ENCODE measurements around the gene RAPGEF6. TPM values are rescaled to one million over a fixed set of nuclear protein-coding genes. Genes with fewer than 3 reads are reported as not detected.

RAPGEF6 gene
- total and polyA plus RNA-seq, 8 donors = 18.2 to 23.7 (median 20.1) TPM

DNA sequence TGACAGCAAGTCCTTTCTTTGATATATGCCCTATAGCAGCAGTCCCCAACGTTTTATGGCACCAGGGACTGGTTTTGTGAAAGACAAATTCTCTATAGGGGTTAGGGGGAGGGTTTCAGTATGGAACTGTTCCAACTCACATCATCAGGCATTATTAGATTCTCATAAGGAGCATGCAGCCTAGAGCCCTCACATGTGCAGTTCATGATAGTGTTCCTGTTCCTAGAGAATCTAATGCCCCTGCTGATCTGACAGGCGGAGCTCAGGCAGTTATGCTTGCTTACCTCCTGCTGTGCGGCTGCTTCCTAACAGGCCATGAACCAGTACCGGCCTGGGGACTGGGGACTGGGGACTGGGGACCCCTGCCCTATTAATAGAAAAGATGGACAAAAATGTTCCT lies 2.7 kb upstream of the RAPGEF6 start:
- intact Hi-C loops (cut with DNase I) = no loop called here
- no peak for DNase-seq
- Histone ChIP-seq H3K27ac (no peak overlapping the region), H3K9me3 (no peaks in the 10 kb centered on the region), H3K4me1 (peaks cover 0 to 44% of the 10 kb centered on the region in 2 donors), H3K27me3 (no peaks in the 10 kb centered on the region), H3K36me3 (no peaks in the 10 kb centered on the region), H3K4me3 (no peak overlapping the region)
- TF ChIP-seq CTCF (IDR thresholded peaks at IDR 0.05) = no peak
- ATAC-seq = no peak

DNA sequence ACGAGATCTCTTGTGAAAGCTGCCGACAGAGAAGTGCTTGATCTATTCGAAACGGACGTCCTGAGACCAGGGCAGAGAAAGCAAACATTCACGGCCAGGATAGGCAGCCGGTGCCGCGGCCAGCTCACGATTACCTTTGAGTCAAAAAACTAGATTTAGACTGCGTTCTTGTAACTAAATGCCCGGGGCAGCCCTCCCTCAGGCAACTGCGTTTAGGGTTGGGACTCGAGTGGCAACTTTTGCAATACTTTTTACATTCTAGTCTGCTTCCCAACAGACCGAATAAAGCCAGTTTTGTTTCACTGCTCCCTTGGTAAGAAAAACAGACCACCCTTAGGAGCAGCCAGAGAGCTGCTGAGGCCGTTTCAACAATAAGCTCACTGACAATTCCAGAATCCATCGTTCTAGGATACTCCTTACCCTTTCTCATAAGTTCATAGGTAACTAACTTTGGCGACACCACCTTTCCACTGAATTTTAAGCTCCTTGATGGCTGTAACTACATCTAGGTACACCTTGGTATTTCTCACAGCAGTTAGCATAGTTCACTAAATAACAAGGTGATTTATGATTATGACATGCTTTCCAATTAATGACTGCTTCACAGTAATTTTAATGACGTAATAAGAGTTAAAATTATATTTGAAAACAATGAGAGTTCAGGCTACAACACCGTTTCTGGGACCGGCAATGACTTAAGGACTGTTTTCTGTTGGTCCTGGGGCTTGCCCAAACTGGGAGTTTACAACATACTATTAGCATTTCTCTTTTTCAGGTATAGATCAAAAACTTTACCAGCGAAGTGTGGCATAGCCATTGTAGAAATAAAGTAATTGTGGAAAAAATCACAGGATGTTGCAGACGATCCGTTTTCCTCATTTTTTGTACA lies 899 bp upstream of the RAPGEF6 start:
- intact Hi-C loops (cut with DNase I) = no loop called here
- Histone ChIP-seq H3K36me3 (no peaks in the 10 kb centered on the region), H3K4me1 (peaks cover 0 to 61% of the 10 kb centered on the region in 2 donors), H3K9me3 (no peaks in the 10 kb centered on the region), H3K27ac (peak overlapping the region; percentile 99), H3K27me3 (no peaks in the 10 kb centered on the region), H3K4me3 (peak overlapping the region; percentile 66 to 76)
- peak; percentile 2 for ATAC-seq
- peak in 2 of 4 donors; percentile 42 to 74 for DNase-seq
- TF ChIP-seq CTCF (IDR thresholded peaks at IDR 0.05) = no peak

DNA sequence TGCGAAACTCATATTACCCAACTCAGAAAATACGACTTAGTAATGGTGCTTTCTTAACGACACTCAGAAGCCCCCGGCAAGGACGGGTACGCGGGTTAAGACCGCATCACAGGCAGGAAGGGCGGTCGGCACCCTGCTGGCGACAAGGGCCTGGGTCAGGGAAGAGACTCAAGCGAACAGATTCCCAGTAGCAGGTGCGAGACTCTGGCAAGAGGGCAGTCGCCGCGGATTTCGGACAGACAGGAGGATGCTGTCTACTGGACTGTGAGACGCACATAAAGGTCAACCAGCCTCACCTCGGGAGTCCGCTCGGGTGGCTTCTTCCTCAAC lies 398 bp downstream of the RAPGEF6 start:
- peak; percentile 50 for ATAC-seq
- no peak for TF ChIP-seq CTCF (IDR thresholded peaks at IDR 0.05)
- H3K4me3 ChIP-seq = peak overlapping the region; percentile 66 to 76
- no peaks in the 10 kb centered on the region for H3K36me3 ChIP-seq
- intact Hi-C loops (cut with DNase I) = no loop called here
- peaks cover 0 to 57% of the 10 kb centered on the region in 2 donors for H3K4me1 ChIP-seq
- H3K27ac ChIP-seq = peak overlapping the region; percentile 99
- H3K9me3 ChIP-seq = no peaks in the 10 kb centered on the region
- DNase-seq = peak in 3 of 4 donors; percentile 53 to 87 (median 69)
- no peaks in the 10 kb centered on the region for H3K27me3 ChIP-seq

GRCh38 chr5:131634238-131634637 lies 791 bp downstream of the RAPGEF6 start:
- Histone ChIP-seq H3K9me3 (no peaks in the 10 kb centered on the region), H3K4me3 (peak overlapping the region; percentile 66 to 76), H3K27me3 (no peaks in the 10 kb centered on the region), H3K36me3 (no peaks in the 10 kb centered on the region), H3K27ac (peak overlapping the region; percentile 99), H3K4me1 (peaks cover 0 to 55% of the 10 kb centered on the region in 2 donors)
- DNase-seq (no peak), ATAC-seq (no peak)
- intact Hi-C loops (cut with DNase I) = no loop called here
- no peak for TF ChIP-seq CTCF (IDR thresholded peaks at IDR 0.05)

GRCh38 chr5:131633830-131634229 lies 1.2 kb downstream of the RAPGEF6 start:
- H3K9me3 ChIP-seq = no peaks in the 10 kb centered on the region
- intact Hi-C loops (cut with DNase I) = no loop called here
- H3K4me3 ChIP-seq = peak overlapping the region; percentile 66 to 76
- no peaks in the 10 kb centered on the region for H3K36me3 ChIP-seq
- H3K27me3 ChIP-seq = no peaks in the 10 kb centered on the region
- ATAC-seq (no peak), DNase-seq (no peak)
- peak overlapping the region; percentile 99 for H3K27ac ChIP-seq
- H3K4me1 ChIP-seq = peaks cover 0 to 55% of the 10 kb centered on the region in 2 donors
- TF ChIP-seq CTCF (IDR thresholded peaks at IDR 0.05) = no peak

Measured in left lung (tissue), 10 donors.